ENCODE data around the gene AKAP9. TPM values are rescaled to one million over a fixed set of nuclear protein-coding genes. Genes with fewer than 3 reads are reported as not detected.

The AKAP9 gene
- total RNA-seq, 1 experiment from 2014 or later = 71.3 TPM

DNA sequence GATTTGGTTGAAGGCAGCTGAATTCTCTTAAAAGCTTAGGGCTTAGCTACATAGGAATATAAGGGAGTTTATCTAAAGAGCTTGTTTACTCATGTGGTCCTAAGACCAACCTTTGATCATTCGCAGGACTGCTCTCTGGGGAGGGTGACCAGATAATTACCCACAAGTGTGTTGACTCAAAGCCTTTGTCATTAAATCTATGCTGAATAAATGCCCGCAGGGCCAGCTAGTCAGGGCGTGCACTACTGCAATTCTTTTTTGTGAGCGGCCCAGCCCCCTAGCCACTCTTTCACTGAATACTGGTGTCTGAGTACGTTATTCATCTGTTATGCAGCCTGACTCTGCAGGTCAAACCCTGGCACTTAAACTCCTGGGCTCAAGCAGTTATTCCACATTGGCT lies 69.6 kb downstream of the AKAP9 start:
- no peak for TF ChIP-seq EZH2 (IDR thresholded peaks at IDR 0.05; ENCODE audit: low read depth)
- TF ChIP-seq, protein P1, sequence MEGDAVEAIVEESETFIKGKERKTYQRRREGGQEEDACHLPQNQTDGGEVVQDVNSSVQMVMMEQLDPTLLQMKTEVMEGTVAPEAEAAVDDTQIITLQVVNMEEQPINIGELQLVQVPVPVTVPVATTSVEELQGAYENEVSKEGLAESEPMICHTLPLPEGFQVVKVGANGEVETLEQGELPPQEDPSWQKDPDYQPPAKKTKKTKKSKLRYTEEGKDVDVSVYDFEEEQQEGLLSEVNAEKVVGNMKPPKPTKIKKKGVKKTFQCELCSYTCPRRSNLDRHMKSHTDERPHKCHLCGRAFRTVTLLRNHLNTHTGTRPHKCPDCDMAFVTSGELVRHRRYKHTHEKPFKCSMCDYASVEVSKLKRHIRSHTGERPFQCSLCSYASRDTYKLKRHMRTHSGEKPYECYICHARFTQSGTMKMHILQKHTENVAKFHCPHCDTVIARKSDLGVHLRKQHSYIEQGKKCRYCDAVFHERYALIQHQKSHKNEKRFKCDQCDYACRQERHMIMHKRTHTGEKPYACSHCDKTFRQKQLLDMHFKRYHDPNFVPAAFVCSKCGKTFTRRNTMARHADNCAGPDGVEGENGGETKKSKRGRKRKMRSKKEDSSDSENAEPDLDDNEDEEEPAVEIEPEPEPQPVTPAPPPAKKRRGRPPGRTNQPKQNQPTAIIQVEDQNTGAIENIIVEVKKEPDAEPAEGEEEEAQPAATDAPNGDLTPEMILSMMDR (conservative IDR thresholded peaks at IDR 0.05) = no peak
- DNase-seq = no peak
- Histone ChIP-seq H3K9me3 (ENCODE audit: insufficient read depth, low read depth) (no peaks in the 10 kb centered on the region), H3F3A (ENCODE audit: insufficient read depth, low read depth) (no peaks in the 10 kb centered on the region), H3K4me2 (no peak overlapping the region), H2AFZ (no peak overlapping the region), H3K9me2 (ENCODE audit: insufficient read depth) (no peaks in the 10 kb centered on the region), H3K27ac (no peak overlapping the region), H3K79me2 (ENCODE audit: low read depth) (no peaks in the 10 kb centered on the region), H3K36me3 (ENCODE audit: low read depth) (no peaks in the 10 kb centered on the region; the same call in 1 of the 2 replicates), H3K4me1 (replicated peaks; ENCODE audit: insufficient read depth) (no peaks in the 10 kb centered on the region), H3K27me3 (ENCODE audit: insufficient read depth, low read depth) (no peaks in the 10 kb centered on the region), H4K20me1 (ENCODE audit: insufficient read depth) (no peaks in the 10 kb centered on the region), H3K4me3 (no peak overlapping the region)
- CTCF ChIA-PET = interaction anchor here (0.5 kb wide), 1 partner anchor 415 kb away, joined by 3 read pairs; no protein-coding TSS in a partner anchor
- intact Hi-C loops (cut with micrococcal nuclease; ENCODE audit: unreplicated experiment) = no loop called here
- POLR2A ChIA-PET (ENCODE audit: unreplicated experiment) = no interaction called here
- no TSS peak for BruUV-seq (replicated peaks)

DNA sequence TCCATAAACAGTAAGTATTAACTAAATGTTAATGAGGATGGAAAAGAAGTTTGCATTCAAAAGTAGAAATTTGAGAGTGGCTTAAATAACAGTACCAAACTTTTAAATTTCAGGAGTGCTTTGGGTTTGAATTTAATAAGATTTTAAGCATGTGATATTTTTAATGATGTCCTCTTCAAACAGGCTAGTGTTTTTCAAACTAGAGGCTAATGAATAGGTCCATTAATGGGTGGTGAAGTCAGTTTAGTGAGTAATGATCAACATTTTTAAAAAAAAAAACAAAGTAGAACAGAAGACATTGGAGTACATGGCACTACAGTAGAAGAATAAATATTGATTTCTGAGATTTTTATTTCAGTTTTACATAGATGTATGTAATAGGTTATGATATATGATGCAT lies 72.9 kb downstream of the AKAP9 start:
- no TSS peak for BruUV-seq (replicated peaks)
- CTCF ChIA-PET = no interaction called here
- Histone ChIP-seq H3K9me2 (ENCODE audit: insufficient read depth) (no peaks in the 10 kb centered on the region), H3K4me3 (no peak overlapping the region), H3K79me2 (ENCODE audit: low read depth) (no peaks in the 10 kb centered on the region), H3F3A (ENCODE audit: insufficient read depth, low read depth) (no peaks in the 10 kb centered on the region), H3K4me2 (no peak overlapping the region), H3K4me1 (replicated peaks; ENCODE audit: insufficient read depth) (no peaks in the 10 kb centered on the region), H3K27me3 (ENCODE audit: insufficient read depth, low read depth) (no peaks in the 10 kb centered on the region), H3K27ac (no peak overlapping the region), H3K36me3 (ENCODE audit: low read depth) (peaks cover 6% of the 10 kb centered on the region; the same call in 1 of the 2 replicates), H4K20me1 (ENCODE audit: insufficient read depth) (no peaks in the 10 kb centered on the region), H2AFZ (no peak overlapping the region), H3K9me3 (ENCODE audit: insufficient read depth, low read depth) (no peaks in the 10 kb centered on the region)
- TF ChIP-seq, protein P1 (conservative IDR thresholded peaks at IDR 0.05) = no peak
- no peak for TF ChIP-seq EZH2 (IDR thresholded peaks at IDR 0.05; ENCODE audit: low read depth)
- POLR2A ChIA-PET (ENCODE audit: unreplicated experiment) = no interaction called here
- no peak for DNase-seq
- intact Hi-C loops (cut with micrococcal nuclease; ENCODE audit: unreplicated experiment) = no loop called here

DNA sequence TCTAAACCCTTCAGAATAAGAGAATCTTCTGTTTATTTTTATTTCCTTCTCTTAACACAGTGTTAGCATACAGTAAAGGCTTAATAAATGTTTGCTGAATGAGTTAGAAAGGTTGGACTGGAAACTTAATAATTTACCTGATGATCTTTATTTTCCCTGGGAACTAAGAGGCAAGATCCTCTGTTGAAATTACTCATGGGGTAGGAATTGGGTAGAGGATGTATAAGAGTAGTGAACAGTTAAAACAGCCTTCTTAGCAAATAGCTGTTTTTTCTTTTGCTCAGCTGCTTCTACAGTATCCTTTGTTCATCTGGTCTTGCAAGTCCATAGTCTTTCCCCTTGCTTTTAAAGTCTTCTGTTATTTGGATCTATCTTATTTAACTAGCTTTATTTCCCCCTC lies 80.0 kb downstream of the AKAP9 start:
- intact Hi-C loops (cut with micrococcal nuclease; ENCODE audit: unreplicated experiment) = no loop called here
- Histone ChIP-seq H3F3A (ENCODE audit: insufficient read depth, low read depth) (0 out of 2 replicates have a peak, but pooled peaks cover 12% of the 10 kb centered on the region), H3K4me3 (no peak overlapping the region), H3K27me3 (ENCODE audit: insufficient read depth, low read depth) (no peaks in the 10 kb centered on the region), H3K79me2 (ENCODE audit: low read depth) (no peaks in the 10 kb centered on the region), H4K20me1 (ENCODE audit: insufficient read depth) (no peaks in the 10 kb centered on the region), H3K9me3 (ENCODE audit: insufficient read depth, low read depth) (no peaks in the 10 kb centered on the region), H3K4me1 (replicated peaks; ENCODE audit: insufficient read depth) (peaks cover 10% of the 10 kb centered on the region), H2AFZ (no peak overlapping the region), H3K27ac (no peak overlapping the region), H3K4me2 (no peak overlapping the region), H3K36me3 (ENCODE audit: low read depth) (peaks cover 12% of the 10 kb centered on the region; the same call in 1 of the 2 replicates), H3K9me2 (ENCODE audit: insufficient read depth) (no peaks in the 10 kb centered on the region)
- no TSS peak for BruUV-seq (replicated peaks)
- DNase-seq = no peak
- CTCF ChIA-PET = no interaction called here
- TF ChIP-seq, protein P1 (conservative IDR thresholded peaks at IDR 0.05) = no peak
- TF ChIP-seq EZH2 (IDR thresholded peaks at IDR 0.05; ENCODE audit: low read depth) = no peak
- POLR2A ChIA-PET (ENCODE audit: unreplicated experiment) = no interaction called here

All from PC-9 (cell line).